MCF 10A (cell line): ENCODE results near the gene PLD1. TPM values are rescaled to one million over a fixed set of nuclear protein-coding genes. Genes with fewer than 3 reads are reported as not detected.

ENCODE experiments used
- BruUV-seq: library from RNA; stranded (reverse); fragments of 400-500 nt; replicated peaks from 2 replicates; lab custom pipeline; 2021; lab: Mats Ljungman, UMichigan
- CTCF ChIA-PET: fragments of 300-600 bp; sonication (Branson Sonifier 250); formaldehyde crosslinking; extraction: SDS; loops from one replicate; lab custom pipeline; 2021; ENCODE audit warnings: antibody characterized with exemption, inconsistent platforms; lab: Yijun Ruan, JAX
- POLR2A ChIA-PET: fragments of 300-600, 350-650 bp; sonication (Branson Sonifier 250); formaldehyde crosslinking; extraction: SDS; loops from one replicate; lab custom pipeline; 2020; ENCODE audit warnings: antibody characterized with exemption, inconsistent platforms; lab: Yijun Ruan, JAX
- DNase-seq: peaks from one replicate; pipeline ENCODE4 v3.0.0-alpha.2; 2018; ENCODE audit not compliant: unreplicated experiment
- H3K27ac Mint-ChIP-seq: one replicate; pipeline ENCODE4 v1.8.0; 2022; ENCODE audit warnings: mild to moderate bottlenecking, low read depth, mixed read lengths; ENCODE audit not compliant: unreplicated experiment
- H3K27me3 Mint-ChIP-seq: one replicate; pipeline ENCODE4 v1.8.0; 2022; ENCODE audit warnings: mixed read lengths; ENCODE audit not compliant: insufficient read depth, unreplicated experiment
- H3K36me3 Mint-ChIP-seq: one replicate; pipeline ENCODE4 v1.8.0; 2022; ENCODE audit warnings: mild to moderate bottlenecking, moderate library complexity, mixed read lengths; ENCODE audit not compliant: insufficient read depth, unreplicated experiment
- H3K4me1 Mint-ChIP-seq: one replicate; pipeline ENCODE4 v1.8.0; 2022; ENCODE audit warnings: mixed read lengths; ENCODE audit not compliant: insufficient read depth, unreplicated experiment
- H3K4me3 Mint-ChIP-seq: one replicate; pipeline ENCODE4 v1.8.0; 2022; ENCODE audit warnings: mild to moderate bottlenecking, moderate library complexity, mixed read lengths; ENCODE audit not compliant: unreplicated experiment
- H3K9me3 Mint-ChIP-seq: one replicate; pipeline ENCODE4 v1.8.0; 2022; ENCODE audit warnings: mixed read lengths; ENCODE audit not compliant: unreplicated experiment
- intact Hi-C: fragments of 100-400 bp; cut with micrococcal nuclease; formaldehyde crosslinking; loops from 2 replicates; pipeline ENCODE4 v1.14.1; 2022
- total RNA-seq: library from RNA; stranded (reverse); gene quantifications from 2 replicates; pipeline ENCODE4 v1.2.3, GENCODE V29; 2022
- TF ChIP-seq, protein P1 (sequence below): fragments of 200-600 bp; IDR thresholded peaks from one replicate; pipeline ENCODE4 v1.8.0; 2022; ENCODE audit warnings: antibody characterized with exemption, mild to moderate bottlenecking; ENCODE audit not compliant: unreplicated experiment

PLD1 gene
- total RNA-seq, 1 experiment from 2014 or later = 8.0 TPM

DNA sequence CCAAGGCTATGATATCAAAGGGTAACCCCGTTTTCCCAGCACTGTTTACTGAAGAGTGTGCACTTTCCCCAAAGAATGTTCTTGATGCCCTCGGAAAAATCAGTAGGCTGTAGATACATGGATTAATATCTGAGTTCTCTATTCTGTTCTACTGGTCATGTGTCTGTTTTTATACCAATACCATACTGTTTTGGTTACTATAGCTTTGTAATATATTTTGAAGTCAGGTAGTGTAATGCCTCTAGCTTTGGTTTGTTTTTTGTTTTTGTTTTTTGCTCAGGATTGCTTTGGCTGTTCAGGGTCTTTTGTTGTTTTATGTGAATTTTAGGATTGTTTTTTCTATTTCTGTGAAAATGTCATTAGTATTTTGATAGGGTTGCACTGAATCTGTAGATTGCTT lies 95.1 kb downstream of the PLD1 start:
- intact Hi-C loops = no loop called here

DNA sequence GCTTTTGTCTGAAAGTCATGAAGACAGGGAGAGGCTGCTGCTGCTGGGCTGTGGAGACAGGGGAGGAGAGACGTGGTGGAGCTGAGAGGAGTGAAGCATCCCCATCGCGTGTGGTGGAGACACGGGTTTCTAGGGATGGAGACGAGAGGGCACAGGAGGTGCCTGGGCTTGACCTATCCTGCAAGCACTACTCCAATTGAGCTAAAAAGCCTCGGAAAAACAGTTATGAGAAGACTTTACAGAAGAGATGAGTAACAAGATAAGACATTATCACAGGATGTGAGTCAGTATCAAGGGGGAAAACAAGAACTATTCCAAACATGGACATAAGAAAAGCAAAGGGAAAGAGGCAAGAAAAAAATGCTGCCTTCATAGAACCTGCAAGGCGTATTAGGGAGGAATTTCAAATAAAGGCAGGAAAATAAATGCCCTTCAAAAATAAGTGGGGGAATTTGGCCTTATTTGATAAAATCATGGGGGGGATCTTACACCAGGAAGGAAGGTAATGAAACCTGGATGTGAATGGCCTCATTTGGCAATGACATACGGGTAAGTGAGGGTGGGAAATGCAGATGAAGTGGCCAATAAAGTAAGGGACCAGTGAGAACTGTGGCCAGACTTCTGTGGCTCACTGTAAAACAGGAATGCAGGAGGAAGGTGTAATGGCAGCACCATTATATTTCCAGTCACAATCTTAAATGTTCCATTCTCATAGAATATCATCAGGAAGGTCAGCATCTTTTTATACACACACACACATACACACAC lies 97.9 kb downstream of the PLD1 start:
- peaks cover 8% of the 10 kb centered on the region for H3K9me3 Mint-ChIP-seq
- H3K27ac Mint-ChIP-seq = no peak overlapping the region
- intact Hi-C loops = no loop called here
- H3K4me3 Mint-ChIP-seq = no peak overlapping the region
- ChIA-PET CTCF (interaction anchor here (0.7 to 1.1 kb wide), 2 partner anchors 60 to 62 kb away, joined by 3 read pairs; no protein-coding TSS in a partner anchor), POLR2A (no interaction called here)
- H3K36me3 Mint-ChIP-seq = no peaks in the 10 kb centered on the region
- BruUV-seq = no TSS peak
- TF ChIP-seq, protein P1, sequence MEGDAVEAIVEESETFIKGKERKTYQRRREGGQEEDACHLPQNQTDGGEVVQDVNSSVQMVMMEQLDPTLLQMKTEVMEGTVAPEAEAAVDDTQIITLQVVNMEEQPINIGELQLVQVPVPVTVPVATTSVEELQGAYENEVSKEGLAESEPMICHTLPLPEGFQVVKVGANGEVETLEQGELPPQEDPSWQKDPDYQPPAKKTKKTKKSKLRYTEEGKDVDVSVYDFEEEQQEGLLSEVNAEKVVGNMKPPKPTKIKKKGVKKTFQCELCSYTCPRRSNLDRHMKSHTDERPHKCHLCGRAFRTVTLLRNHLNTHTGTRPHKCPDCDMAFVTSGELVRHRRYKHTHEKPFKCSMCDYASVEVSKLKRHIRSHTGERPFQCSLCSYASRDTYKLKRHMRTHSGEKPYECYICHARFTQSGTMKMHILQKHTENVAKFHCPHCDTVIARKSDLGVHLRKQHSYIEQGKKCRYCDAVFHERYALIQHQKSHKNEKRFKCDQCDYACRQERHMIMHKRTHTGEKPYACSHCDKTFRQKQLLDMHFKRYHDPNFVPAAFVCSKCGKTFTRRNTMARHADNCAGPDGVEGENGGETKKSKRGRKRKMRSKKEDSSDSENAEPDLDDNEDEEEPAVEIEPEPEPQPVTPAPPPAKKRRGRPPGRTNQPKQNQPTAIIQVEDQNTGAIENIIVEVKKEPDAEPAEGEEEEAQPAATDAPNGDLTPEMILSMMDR = no peak
- H3K4me1 Mint-ChIP-seq = peaks cover 6% of the 10 kb centered on the region
- no peaks in the 10 kb centered on the region for H3K27me3 Mint-ChIP-seq
- DNase-seq = no peak

More for the DNA sequence above, 95.1 kb downstream of the PLD1 start:
- Mint-ChIP-seq H3K4me1 (peaks cover 6% of the 10 kb centered on the region), H3K9me3 (peaks cover 8% of the 10 kb centered on the region), H3K27me3 (no peaks in the 10 kb centered on the region), H3K27ac (no peak overlapping the region), H3K36me3 (no peaks in the 10 kb centered on the region), H3K4me3 (no peak overlapping the region)
- ChIA-PET POLR2A (no interaction called here), CTCF (interaction anchor here (0.8 kb wide), 1 partner anchor 18 kb away, joined by 3 read pairs; no protein-coding TSS in a partner anchor)
- BruUV-seq = no TSS peak
- no peak for DNase-seq
- TF ChIP-seq, protein P1 = no peak

DNA sequence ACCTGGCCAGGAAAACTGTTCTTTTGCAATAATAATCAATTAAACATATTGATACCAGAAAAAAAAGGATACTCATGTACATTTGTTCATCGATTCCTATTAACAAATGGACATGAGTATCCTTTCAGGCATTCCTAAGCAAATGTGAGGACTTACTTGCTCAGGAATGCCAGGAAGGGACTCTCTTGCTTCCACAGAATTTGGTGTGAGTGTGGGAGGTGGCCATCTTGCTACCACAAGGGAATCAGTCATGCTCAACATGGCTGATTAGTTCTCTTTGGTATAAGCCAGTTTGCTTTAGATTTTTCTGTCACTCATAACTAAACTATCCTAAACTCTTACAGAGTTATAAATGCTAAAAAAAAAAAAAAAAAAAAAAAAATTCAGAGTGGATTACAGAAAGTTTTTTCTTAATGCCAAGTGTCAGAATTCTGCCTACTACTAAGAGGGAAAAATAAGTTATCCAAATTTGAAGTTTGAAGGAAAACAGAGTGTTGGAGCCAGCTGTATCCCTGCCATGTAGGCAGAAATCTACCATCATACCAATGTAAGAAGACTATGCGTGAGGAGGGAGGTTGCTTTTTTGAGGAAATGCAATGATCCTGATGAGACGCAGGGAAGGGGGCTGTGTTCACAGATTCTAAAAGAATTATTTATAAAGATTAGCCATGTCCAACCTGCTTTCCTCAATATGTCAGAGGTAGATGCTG lies 98.7 kb downstream of the PLD1 start:
- ChIA-PET POLR2A (no interaction called here), CTCF (interaction anchor here (0.7 kb wide), 1 partner anchor 61 kb away, joined by 3 read pairs; no protein-coding TSS in a partner anchor)
- peaks cover 6% of the 10 kb centered on the region for H3K4me1 Mint-ChIP-seq
- no peaks in the 10 kb centered on the region for H3K36me3 Mint-ChIP-seq
- no peak overlapping the region for H3K4me3 Mint-ChIP-seq
- H3K9me3 Mint-ChIP-seq = peaks cover 8% of the 10 kb centered on the region
- no TSS peak for BruUV-seq
- TF ChIP-seq, protein P1 = no peak
- intact Hi-C loops = no loop called here
- no peak for DNase-seq
- H3K27me3 Mint-ChIP-seq = no peaks in the 10 kb centered on the region
- no peak overlapping the region for H3K27ac Mint-ChIP-seq

DNA sequence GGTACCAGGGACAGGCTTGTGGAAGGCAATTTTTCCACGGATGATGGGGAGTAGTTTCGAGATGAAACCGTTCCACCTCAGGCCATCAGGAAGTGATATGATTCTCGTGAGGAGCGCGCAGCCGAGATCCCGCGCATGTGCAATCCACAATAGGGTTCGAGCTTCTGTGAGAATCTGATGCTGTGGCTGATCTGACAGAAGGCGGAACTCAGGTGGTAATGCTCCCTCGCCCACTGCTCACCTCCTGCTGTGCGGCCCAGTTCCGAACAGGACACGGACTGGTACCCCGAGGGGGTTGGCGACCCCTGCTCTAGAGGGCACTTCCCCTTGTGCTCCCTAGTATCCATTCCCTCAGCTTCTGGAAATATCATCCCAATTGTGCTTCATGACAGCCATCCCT lies 99.9 kb downstream of the PLD1 start:
- no TSS peak for BruUV-seq
- DNase-seq = no peak
- TF ChIP-seq, protein P1 = no peak
- intact Hi-C loops = no loop called here
- H3K9me3 Mint-ChIP-seq = peaks cover 3% of the 10 kb centered on the region
- H3K4me1 Mint-ChIP-seq = peaks cover 6% of the 10 kb centered on the region
- no peaks in the 10 kb centered on the region for H3K36me3 Mint-ChIP-seq
- H3K27me3 Mint-ChIP-seq = no peaks in the 10 kb centered on the region
- no peak overlapping the region for H3K27ac Mint-ChIP-seq
- POLR2A ChIA-PET = interaction anchor here (0.7 kb wide), 1 partner anchor 463 kb away, joined by 3 read pairs; no protein-coding TSS in a partner anchor
- no peak overlapping the region for H3K4me3 Mint-ChIP-seq
- CTCF ChIA-PET = interaction anchor here (2.6 kb wide), 1 partner anchor 62 kb away, joined by 10 read pairs; no protein-coding TSS in a partner anchor
